Stimulated activated effector memory CD8-positive, alpha-beta T cell treated with anti-CD3 and anti-CD28 coated beads, Interleukin-12 subunit alpha, Interleukin-12 subunit beta, amount 100 ng/mL, for 72 hours (primary cell): ENCODE results near the gene STRA8.
A peak's percentile ranks its signal among the peaks of the same experiment; 100 is the strongest.

Experiments
- ATAC-seq: fragments of 150-1000 bp; cut with Tn5 transposase; 2 replicates; pipeline ENCODE4 v1.10.0; 2021
- DNase-seq, 2 donors: peaks; one replicate each; pipeline ENCODE4 v3.0.0; 2021 to 2022; ENCODE audit warnings: low spot score in 2 of 2
- H3K27ac Mint-ChIP-seq: one replicate; pipeline ENCODE4 v1.8.0; 2022; ENCODE audit warnings: mild to moderate bottlenecking, mixed read lengths
- H3K36me3 Mint-ChIP-seq: one replicate; pipeline ENCODE4 v1.8.0; 2022; ENCODE audit warnings: mild to moderate bottlenecking, mixed read lengths
- H3K4me1 Mint-ChIP-seq: one replicate; pipeline ENCODE4 v1.8.0; 2022; ENCODE audit warnings: mixed read lengths
- H3K4me3 Mint-ChIP-seq: one replicate; pipeline ENCODE4 v1.8.0; 2022; ENCODE audit warnings: mild to moderate bottlenecking, mixed read lengths
- H3K9me3 Mint-ChIP-seq: one replicate; pipeline ENCODE4 v1.8.0; 2022; ENCODE audit warnings: mixed read lengths

STRA8 gene

GRCh38 chr7:135262623-135263320 lies 29.1 kb downstream of the STRA8 start:
- peak; percentile 41 for ATAC-seq
- peaks cover 3% of the 10 kb centered on the region for H3K9me3 Mint-ChIP-seq
- H3K4me3 Mint-ChIP-seq, result no peak overlapping the region
- no peak overlapping the region for H3K27ac Mint-ChIP-seq
- DNase-seq, result no peak
- H3K4me1 Mint-ChIP-seq, result no peaks in the 10 kb centered on the region
- H3K36me3 Mint-ChIP-seq, result no peaks in the 10 kb centered on the region

- Mint-ChIP-seq H3K4me1 (no peaks in the 10 kb centered on the region), H3K36me3 (no peaks in the 10 kb centered on the region), H3K9me3 (peaks cover 3% of the 10 kb centered on the region), H3K27ac (no peak overlapping the region), H3K4me3 (no peak overlapping the region)
- no peak for ATAC-seq
- no peak for DNase-seq
Observed at GRCh38 chr7:135263321-135263970, 29.8 kb downstream of the STRA8 start.

GRCh38 chr7:135265637-135266036 lies 32.0 kb downstream of the STRA8 start:
- ATAC-seq (no peak), DNase-seq (no peak)
- no peak overlapping the region for H3K4me3 Mint-ChIP-seq
- H3K36me3 Mint-ChIP-seq, result no peaks in the 10 kb centered on the region
- no peak overlapping the region for H3K27ac Mint-ChIP-seq
- peaks cover 3% of the 10 kb centered on the region for H3K9me3 Mint-ChIP-seq
- H3K4me1 Mint-ChIP-seq, result no peaks in the 10 kb centered on the region

GRCh38 chr7:135269921-135270320 lies 36.3 kb downstream of the STRA8 start:
- H3K4me1 Mint-ChIP-seq, result no peaks in the 10 kb centered on the region
- DNase-seq (no peak), ATAC-seq (no peak)
- H3K36me3 Mint-ChIP-seq, result no peaks in the 10 kb centered on the region
- peaks cover 3% of the 10 kb centered on the region for H3K9me3 Mint-ChIP-seq
- no peak overlapping the region for H3K4me3 Mint-ChIP-seq
- H3K27ac Mint-ChIP-seq, result no peak overlapping the region

DNA sequence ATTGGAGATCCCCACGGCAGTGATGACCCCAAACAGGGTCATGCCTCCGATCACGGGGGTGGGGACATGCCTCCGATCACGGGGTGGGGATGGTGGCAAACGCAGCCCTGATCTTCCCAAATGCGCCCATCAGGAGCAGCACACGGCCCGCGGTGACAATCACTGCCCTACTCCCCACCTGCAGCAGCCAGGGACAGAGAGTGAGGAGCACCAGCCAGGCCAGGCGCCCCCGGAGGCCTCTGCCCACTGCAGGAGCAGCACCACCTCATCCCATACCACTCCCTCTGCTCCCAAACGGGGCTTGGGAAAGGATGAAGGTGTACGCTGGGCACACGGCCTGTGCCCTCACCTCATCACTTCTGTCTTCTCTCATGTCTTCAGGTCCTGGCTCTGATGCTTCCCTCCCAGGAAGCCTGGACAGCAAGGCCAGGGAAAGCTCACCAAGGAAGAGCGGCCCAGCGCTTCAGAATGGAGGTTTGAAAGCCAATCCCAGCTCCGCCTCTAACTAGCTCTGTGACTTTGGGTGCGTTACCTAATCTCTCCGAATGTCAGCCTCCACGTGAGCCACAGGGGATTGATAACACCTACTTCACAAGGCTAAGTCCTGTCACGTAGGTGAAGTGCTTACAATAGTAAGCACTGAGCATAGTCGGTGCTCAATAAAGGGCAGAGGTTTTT lies 37.1 kb downstream of the STRA8 start:
- Mint-ChIP-seq H3K4me1 (no peaks in the 10 kb centered on the region), H3K4me3 (no peak overlapping the region), H3K9me3 (peaks cover under 1% of the 10 kb centered on the region), H3K36me3 (no peaks in the 10 kb centered on the region), H3K27ac (no peak overlapping the region)
- DNase-seq, result no peak
- ATAC-seq, result no peak

GRCh38 chr7:135271255-135271615 lies 37.6 kb downstream of the STRA8 start:
- no peak overlapping the region for H3K4me3 Mint-ChIP-seq
- H3K4me1 Mint-ChIP-seq, result no peaks in the 10 kb centered on the region
- ATAC-seq (no peak), DNase-seq (no peak)
- no peaks in the 10 kb centered on the region for H3K9me3 Mint-ChIP-seq
- no peak overlapping the region for H3K27ac Mint-ChIP-seq
- no peaks in the 10 kb centered on the region for H3K36me3 Mint-ChIP-seq

DNA sequence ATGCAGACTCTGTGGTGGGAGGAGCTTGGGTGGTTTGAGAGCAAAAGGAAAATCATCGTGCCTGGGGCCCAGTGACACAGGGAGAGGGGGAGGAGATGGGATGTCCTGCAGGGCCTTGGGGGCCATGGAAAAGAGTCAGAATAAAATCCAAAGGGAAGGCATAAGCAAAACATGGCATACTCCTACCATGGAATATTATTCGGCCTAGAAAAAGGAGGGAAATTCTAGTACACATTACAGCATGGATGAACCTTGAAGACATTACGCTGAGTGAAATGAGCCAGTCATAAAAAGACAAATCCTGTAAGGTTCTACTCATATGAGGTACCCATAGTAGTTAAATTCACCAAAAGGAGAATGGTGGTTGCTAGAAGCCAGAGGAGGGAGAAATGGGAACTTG lies 38.7 kb downstream of the STRA8 start:
- no peak overlapping the region for H3K4me3 Mint-ChIP-seq
- H3K9me3 Mint-ChIP-seq, result no peaks in the 10 kb centered on the region
- no peaks in the 10 kb centered on the region for H3K4me1 Mint-ChIP-seq
- H3K36me3 Mint-ChIP-seq, result no peaks in the 10 kb centered on the region
- H3K27ac Mint-ChIP-seq, result no peak overlapping the region
- DNase-seq, result no peak
- ATAC-seq, result no peak

DNA sequence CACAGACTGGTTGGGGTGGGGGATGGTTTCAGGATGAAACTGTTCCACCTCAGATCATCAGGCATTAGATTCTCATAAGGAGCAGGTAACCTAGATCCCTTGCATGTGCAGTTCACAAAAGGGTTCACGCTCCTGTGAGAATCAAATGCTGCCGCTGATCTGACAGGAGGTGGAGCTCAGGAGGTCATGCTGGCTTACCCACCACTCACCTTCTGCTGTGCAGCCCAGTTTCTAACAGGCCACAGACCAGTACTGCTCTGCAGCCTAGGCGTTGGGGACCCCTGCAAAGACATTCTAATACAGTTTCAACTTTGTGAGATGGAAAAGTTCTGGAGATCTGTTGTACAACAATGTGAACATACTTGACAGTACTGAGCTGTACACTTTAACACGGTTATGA lies 39.9 kb downstream of the STRA8 start:
- H3K4me3 Mint-ChIP-seq, result no peak overlapping the region
- H3K27ac Mint-ChIP-seq, result no peak overlapping the region
- ATAC-seq (no peak), DNase-seq (no peak)
- H3K4me1 Mint-ChIP-seq, result no peaks in the 10 kb centered on the region
- no peaks in the 10 kb centered on the region for H3K9me3 Mint-ChIP-seq
- no peaks in the 10 kb centered on the region for H3K36me3 Mint-ChIP-seq

DNA sequence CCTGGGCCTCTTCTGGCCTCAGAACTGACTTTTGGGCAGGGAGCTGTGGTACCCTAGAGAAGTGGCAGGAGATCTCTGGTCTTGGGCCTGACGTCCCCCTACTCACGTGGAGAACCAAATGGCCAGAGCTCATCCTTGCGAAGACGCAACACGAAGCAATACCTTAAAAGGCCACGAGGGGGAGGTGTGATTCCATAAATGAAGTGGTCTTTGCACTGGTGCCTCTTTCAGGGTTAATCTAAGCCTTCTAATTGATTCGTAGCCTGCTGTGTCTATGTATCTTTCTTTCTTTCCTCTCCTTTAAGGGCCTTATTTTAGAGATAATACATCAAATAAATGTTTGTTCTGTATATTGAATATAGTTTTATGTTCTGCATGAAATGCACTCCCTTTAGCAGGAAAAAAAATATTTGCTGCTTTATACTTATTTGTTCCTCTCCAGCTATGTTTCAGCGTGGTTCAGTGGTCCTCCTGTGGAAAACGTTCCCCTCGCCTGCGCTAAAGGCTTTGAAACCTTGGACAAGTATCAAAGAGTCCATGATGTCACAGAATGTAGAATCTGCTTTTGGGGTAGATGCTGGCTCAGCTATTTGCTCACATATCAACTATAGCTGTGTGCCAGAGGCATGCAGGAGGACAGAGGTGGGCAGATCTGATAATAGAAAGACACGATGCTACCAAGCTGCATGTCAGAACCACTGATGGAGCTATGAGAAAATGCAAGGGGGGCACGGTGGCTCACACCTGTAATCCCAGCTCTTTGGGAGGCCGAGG lies 41.0 kb downstream of the STRA8 start:
- H3K27ac Mint-ChIP-seq, result no peak overlapping the region
- ATAC-seq (peak; percentile 80), DNase-seq (peak; percentile 68 to 90)
- no peaks in the 10 kb centered on the region for H3K36me3 Mint-ChIP-seq
- no peak overlapping the region for H3K4me3 Mint-ChIP-seq
- H3K4me1 Mint-ChIP-seq, result no peaks in the 10 kb centered on the region
- no peaks in the 10 kb centered on the region for H3K9me3 Mint-ChIP-seq

DNA sequence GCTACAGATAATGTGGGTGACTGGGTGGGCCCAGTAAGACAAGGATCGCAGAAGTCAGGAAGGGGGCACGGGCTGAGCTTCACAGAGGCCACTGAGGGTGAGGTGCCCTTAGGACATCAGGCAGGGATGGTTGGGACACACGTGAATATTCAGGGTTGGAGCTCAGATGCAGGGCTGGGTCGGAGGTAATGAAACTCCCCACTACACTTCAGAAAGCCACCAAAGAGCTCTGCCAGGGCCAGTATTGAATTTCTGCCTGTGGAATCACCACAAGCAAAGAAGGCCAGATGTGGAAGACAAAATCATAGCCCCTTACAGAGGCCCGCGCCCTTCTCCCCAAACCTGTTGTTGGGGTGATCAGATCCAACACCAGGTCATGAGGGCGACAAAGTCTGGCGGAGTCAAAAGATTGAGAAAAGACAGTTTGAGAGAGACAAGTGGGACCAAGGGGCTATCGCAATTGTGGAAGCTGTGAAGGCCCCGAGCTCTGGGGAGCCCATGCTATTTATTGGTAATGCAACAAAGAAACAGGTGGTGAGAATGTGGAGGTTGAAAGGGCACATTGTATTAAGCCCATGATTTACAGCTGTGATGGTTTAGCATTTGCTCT lies 42.4 kb downstream of the STRA8 start:
- no peak for ATAC-seq
- no peaks in the 10 kb centered on the region for H3K36me3 Mint-ChIP-seq
- DNase-seq, result no peak
- H3K27ac Mint-ChIP-seq, result no peak overlapping the region
- H3K4me1 Mint-ChIP-seq, result no peaks in the 10 kb centered on the region
- H3K4me3 Mint-ChIP-seq, result no peak overlapping the region
- no peaks in the 10 kb centered on the region for H3K9me3 Mint-ChIP-seq

DNA sequence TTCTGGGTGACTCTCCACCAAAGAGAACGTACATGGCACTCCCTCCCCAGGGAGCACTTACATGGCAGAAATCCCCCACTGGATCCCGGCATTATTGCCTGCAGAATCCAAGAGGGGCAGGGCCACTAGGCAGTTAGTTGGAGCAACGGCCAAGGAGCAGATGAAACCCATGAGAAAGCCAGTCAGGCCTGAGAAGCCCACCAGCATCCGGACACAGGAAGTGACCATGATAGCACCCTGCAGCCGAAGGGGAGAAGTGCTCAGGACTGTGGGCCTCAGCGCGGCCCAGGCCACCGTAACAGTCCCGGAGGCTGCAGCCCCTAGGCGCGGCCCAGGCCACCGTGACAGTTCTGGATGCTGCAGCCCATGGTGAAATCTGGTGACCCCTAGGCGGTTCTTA lies 43.5 kb downstream of the STRA8 start:
- DNase-seq (no peak), ATAC-seq (no peak)
- no peak overlapping the region for H3K4me3 Mint-ChIP-seq
- H3K36me3 Mint-ChIP-seq, result no peaks in the 10 kb centered on the region
- peaks cover 8% of the 10 kb centered on the region for H3K4me1 Mint-ChIP-seq
- H3K9me3 Mint-ChIP-seq, result no peaks in the 10 kb centered on the region
- no peak overlapping the region for H3K27ac Mint-ChIP-seq

DNA sequence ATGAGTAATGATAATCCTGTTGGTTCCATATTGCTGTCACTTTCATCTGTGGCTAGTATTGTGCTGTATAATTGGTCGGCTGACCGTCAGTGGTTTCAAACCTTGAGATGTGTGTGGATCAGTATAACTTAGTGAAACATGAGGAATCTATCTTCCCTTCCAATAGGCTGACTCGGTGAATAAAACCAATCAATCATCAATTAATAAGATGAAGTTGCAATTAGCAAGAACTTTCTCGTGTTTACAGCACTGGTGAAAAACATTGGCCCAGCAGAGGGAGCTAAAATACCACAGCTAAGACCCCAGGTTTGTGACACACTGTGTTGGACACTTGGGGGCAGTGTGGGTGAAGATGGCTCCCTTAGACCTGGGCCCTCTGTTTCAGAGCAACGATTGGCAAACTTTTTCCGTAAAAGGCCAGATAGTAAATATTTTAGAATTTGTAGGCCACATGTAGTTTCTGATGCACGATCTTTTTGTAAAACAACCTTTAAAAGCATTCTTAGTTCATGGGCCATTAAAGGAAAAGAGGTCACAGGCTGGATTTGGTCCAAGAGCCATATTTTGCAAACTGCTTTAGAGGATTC lies 47.8 kb downstream of the STRA8 start:
- Mint-ChIP-seq H3K27ac (no peak overlapping the region), H3K36me3 (no peaks in the 10 kb centered on the region), H3K4me3 (no peak overlapping the region), H3K9me3 (no peaks in the 10 kb centered on the region), H3K4me1 (peaks cover 19% of the 10 kb centered on the region)
- DNase-seq (peak; percentile 61 to 85), ATAC-seq (peak; percentile 92)

DNA sequence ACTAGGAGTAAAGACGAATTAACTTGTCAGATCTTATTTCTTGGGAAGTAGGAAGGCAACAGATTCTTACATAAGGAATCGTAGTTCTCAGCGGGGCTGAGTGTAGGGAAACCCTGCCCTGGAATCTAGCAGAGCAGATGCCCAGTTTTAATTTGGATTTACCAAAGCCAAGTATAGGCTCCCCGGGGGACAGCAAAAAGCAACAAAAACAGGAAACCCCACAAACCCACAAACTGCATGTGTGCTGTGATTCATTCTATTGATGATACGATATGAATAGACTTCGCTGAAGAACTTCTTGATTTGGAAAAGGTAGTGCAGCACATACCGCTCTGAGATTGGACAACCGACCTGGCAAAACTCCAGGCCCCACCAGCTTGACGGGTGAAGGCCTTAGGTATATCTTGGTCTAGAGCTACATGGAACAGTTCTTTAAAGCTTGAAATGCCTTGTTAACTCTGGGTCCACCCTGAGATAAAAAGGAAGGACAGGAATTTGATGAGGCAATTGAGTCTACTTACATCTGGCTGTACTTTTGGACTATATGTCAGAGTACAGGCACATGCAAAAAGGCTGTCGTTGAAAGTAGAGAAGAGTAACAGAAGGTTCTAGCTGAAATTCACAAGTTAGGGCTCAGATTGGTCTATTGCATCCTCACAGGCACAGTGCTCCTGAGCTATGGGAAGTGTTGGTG lies 49.1 kb downstream of the STRA8 start:
- no peaks in the 10 kb centered on the region for H3K9me3 Mint-ChIP-seq
- H3K27ac Mint-ChIP-seq, result peak overlapping the region; percentile 23
- H3K4me3 Mint-ChIP-seq, result no peak overlapping the region
- DNase-seq (no peak), ATAC-seq (peak; percentile 76)
- no peaks in the 10 kb centered on the region for H3K36me3 Mint-ChIP-seq
- peaks cover 19% of the 10 kb centered on the region for H3K4me1 Mint-ChIP-seq

- peaks cover 19% of the 10 kb centered on the region for H3K4me1 Mint-ChIP-seq
- H3K4me3 Mint-ChIP-seq, result no peak overlapping the region
- DNase-seq (no peak), ATAC-seq (no peak)
- H3K9me3 Mint-ChIP-seq, result no peaks in the 10 kb centered on the region
- no peaks in the 10 kb centered on the region for H3K36me3 Mint-ChIP-seq
- H3K27ac Mint-ChIP-seq, result no peak overlapping the region
Observed at GRCh38 chr7:135283959-135284638, 50.5 kb downstream of the STRA8 start.
